CD4-positive, alpha-beta T cell treated with Interleukin-15 for 4 hours (primary cell): ENCODE data around the gene KLHL29.

ENCODE experiments used
- DNase-seq: peaks from one replicate; pipeline ENCODE4 v3.0.0-alpha.2; 2020; ENCODE audit warnings: low spot score

KLHL29 gene

GRCh38 chr2:23684395-23685176 is 299.6 kb downstream of the KLHL29 start:
- no peak for DNase-seq

GRCh38 chr2:23685181-23685580 is 300.2 kb downstream of the KLHL29 start:
- no peak for DNase-seq

GRCh38 chr2:23685706-23686105 is 300.7 kb downstream of the KLHL29 start:
- DNase-seq = no peak

- no peak for DNase-seq
These were observed 301.5 kb downstream of the KLHL29 start for GRCh38 chr2:23686405-23687029.

- DNase-seq = no peak
These were observed 302.2 kb downstream of the KLHL29 start for GRCh38 chr2:23687214-23687613.

- DNase-seq = no peak
These were observed 302.7 kb downstream of the KLHL29 start for GRCh38 chr2:23687713-23688112.

- DNase-seq = no peak
These were observed 303.6 kb downstream of the KLHL29 start for GRCh38 chr2:23688486-23689130.

GRCh38 chr2:23689131-23689700 is 304.2 kb downstream of the KLHL29 start:
- no peak for DNase-seq

GRCh38 chr2:23689891-23690290 is 304.9 kb downstream of the KLHL29 start:
- no peak for DNase-seq

- no peak for DNase-seq
These were observed 305.6 kb downstream of the KLHL29 start for GRCh38 chr2:23690421-23691105.

GRCh38 chr2:23691106-23691470 is 306.1 kb downstream of the KLHL29 start:
- no peak for DNase-seq

GRCh38 chr2:23691565-23691964 is 306.6 kb downstream of the KLHL29 start:
- DNase-seq = no peak

GRCh38 chr2:23692263-23692662 is 307.3 kb downstream of the KLHL29 start:
- DNase-seq = no peak

GRCh38 chr2:23692851-23693605 is 308.0 kb downstream of the KLHL29 start:
- no peak for DNase-seq

GRCh38 chr2:23693606-23693951 is 308.6 kb downstream of the KLHL29 start:
- DNase-seq = no peak

GRCh38 chr2:23694058-23695045 is 309.4 kb downstream of the KLHL29 start:
- DNase-seq = no peak

GRCh38 chr2:23695214-23695889 is 310.4 kb downstream of the KLHL29 start:
- no peak for DNase-seq

- no peak for DNase-seq
These were observed 311.1 kb downstream of the KLHL29 start for GRCh38 chr2:23695890-23696751.

- no peak for DNase-seq
These were observed 311.7 kb downstream of the KLHL29 start for GRCh38 chr2:23696752-23697045.
